ENCODE measurements around the gene WWOX.

DNA sequence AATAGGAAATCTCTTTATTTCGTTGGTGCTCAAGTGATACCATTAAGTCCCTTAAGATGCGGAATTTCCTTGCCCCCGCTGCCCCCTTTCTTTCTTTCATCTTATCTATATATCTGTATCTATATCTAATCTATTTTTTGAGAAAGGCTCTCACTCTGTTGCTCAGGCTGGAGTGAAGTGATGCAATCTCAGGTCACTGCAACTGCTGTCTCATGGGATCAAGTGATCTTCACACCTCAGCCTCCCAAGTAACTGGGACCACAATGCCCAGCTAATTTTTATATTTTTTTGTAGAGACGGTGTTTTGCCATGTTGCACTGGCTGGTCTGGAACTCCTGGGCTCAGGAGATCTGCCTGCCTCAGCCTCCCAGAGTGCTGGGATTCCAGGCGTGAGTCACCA, 693.5 kb downstream of the WWOX start:
- TF ChIP-seq, protein P1, sequence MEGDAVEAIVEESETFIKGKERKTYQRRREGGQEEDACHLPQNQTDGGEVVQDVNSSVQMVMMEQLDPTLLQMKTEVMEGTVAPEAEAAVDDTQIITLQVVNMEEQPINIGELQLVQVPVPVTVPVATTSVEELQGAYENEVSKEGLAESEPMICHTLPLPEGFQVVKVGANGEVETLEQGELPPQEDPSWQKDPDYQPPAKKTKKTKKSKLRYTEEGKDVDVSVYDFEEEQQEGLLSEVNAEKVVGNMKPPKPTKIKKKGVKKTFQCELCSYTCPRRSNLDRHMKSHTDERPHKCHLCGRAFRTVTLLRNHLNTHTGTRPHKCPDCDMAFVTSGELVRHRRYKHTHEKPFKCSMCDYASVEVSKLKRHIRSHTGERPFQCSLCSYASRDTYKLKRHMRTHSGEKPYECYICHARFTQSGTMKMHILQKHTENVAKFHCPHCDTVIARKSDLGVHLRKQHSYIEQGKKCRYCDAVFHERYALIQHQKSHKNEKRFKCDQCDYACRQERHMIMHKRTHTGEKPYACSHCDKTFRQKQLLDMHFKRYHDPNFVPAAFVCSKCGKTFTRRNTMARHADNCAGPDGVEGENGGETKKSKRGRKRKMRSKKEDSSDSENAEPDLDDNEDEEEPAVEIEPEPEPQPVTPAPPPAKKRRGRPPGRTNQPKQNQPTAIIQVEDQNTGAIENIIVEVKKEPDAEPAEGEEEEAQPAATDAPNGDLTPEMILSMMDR (IDR thresholded peaks at IDR 0.05): no peak
- TF ChIP-seq POLR2A (IDR thresholded peaks at IDR 0.05; ENCODE audit: low read length): no peak
- no peak for TF ChIP-seq GATA3 (IDR thresholded peaks at IDR 0.05; ENCODE audit: borderline replicate concordance)
- TF ChIP-seq POLR2AphosphoS2 (conservative IDR thresholded peaks at IDR 0.05; ENCODE audit: low read length): no peak
